GM20431 (cell line): ENCODE results near the gene ARSJ.
"Not testable (repeated sequence)": the region's sequence is repeated elsewhere in the genome, so short reads cannot be mapped to it uniquely, and the experiment has no call there.

Source experiments
- in situ Hi-C: fragments of 300-500 bp; cut with MseI, MboI; formaldehyde crosslinking; loops from one replicate; pipeline ENCODE4 v1.15.0; 2020; ENCODE audit warnings: low sequenced_read_pairs; ENCODE audit not compliant: unreplicated experiment

ARSJ gene

GRCh38 chr4:113979148-113979904 lies at the start of gene ARSJ:
Gene ARSJ, minus strand, starts transcription at chr4:113979647. Its CDS starts 813 bp downstream, at chr4:113978834.
- in situ Hi-C loops: no loop called here

- in situ Hi-C loops: no loop called here
Measured at GRCh38 chr4:114028071-114028470, 48.6 kb upstream of the ARSJ start.

GRCh38 chr4:114027596-114027995 lies 48.1 kb upstream of the ARSJ start:
- in situ Hi-C loops: no loop called here

- in situ Hi-C loops: no loop called here
Measured at GRCh38 chr4:114026447-114026846, 47.0 kb upstream of the ARSJ start.

GRCh38 chr4:114025176-114025777 lies 45.8 kb upstream of the ARSJ start:
- in situ Hi-C loops: no loop called here

GRCh38 chr4:114021451-114021850 lies 42.0 kb upstream of the ARSJ start:
- in situ Hi-C loops: no loop called here

GRCh38 chr4:114019969-114020358 lies 40.5 kb upstream of the ARSJ start:
- in situ Hi-C loops: no loop called here

GRCh38 chr4:114019276-114019968 lies 40.0 kb upstream of the ARSJ start:
- in situ Hi-C loops: no loop called here

- in situ Hi-C loops: no loop called here
Measured at GRCh38 chr4:114017120-114017917, 37.9 kb upstream of the ARSJ start.

GRCh38 chr4:114015444-114015899 lies 36.0 kb upstream of the ARSJ start:
- in situ Hi-C loops: no loop called here

- in situ Hi-C loops: not testable (repeated sequence)
Measured at GRCh38 chr4:114013201-114013600, 33.8 kb upstream of the ARSJ start.

- in situ Hi-C loops: no loop called here
Measured at GRCh38 chr4:114012749-114013148, 33.3 kb upstream of the ARSJ start.

GRCh38 chr4:114005569-114006442 lies 26.4 kb upstream of the ARSJ start:
- in situ Hi-C loops: no loop called here

GRCh38 chr4:114004483-114005226 lies 25.2 kb upstream of the ARSJ start:
- in situ Hi-C loops: not testable (repeated sequence)

- in situ Hi-C loops: no loop called here
Measured at GRCh38 chr4:113998531-113998930, 19.1 kb upstream of the ARSJ start.

GRCh38 chr4:113998079-113998478 lies 18.6 kb upstream of the ARSJ start:
- in situ Hi-C loops: no loop called here

GRCh38 chr4:113997206-113997605 lies 17.8 kb upstream of the ARSJ start:
- in situ Hi-C loops: no loop called here

GRCh38 chr4:113996599-113997177 lies 17.2 kb upstream of the ARSJ start:
- in situ Hi-C loops: no loop called here
